Coronary artery (tissue), 2 donors: ENCODE measurements around the gene ANXA5.

ENCODE experiments used
- DNase-seq: peaks from one replicate; pipeline ENCODE4 v3.0.0-alpha.2; 2017; ENCODE audit warnings: low spot score
- H3K27ac ChIP-seq, 2 donors: fragments of 200-600 bp; sonication (generic); one replicate each; pipeline ENCODE4 v1.5.1; 2016 to 2019
- H3K4me3 ChIP-seq: fragments of 200-600 bp; sonication (generic); 2 replicates; pipeline ENCODE4 v1.5.1; 2016; ENCODE audit warnings: mild to moderate bottlenecking, moderate library complexity
- TF ChIP-seq, protein P1 (sequence below): fragments of 200-600 bp; sonication (generic); IDR thresholded peaks from one replicate; pipeline ENCODE4 v1.5.1; 2019; ENCODE audit warnings: antibody characterized with exemption

Gene ANXA5

DNA sequence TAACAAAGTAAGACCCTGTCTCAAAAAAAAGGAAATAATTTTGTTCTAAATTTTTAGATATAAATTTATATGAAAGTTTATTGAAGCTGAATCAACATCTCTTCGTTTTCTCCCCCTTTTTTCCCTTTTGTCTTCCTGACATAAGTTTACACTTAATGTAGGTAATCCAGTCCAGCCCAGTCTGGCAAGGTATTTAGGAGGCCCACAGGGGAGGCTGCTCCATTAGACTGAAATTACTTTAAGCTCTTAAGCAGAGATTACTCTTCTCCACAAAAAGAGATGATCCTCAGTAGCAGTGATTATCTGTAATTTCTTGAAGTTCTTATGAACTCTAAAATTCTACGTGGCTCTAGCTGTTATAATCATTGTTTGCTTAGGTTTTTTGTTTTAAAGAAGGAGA, 46.0 kb downstream of the ANXA5 start:
- TF ChIP-seq, protein P1, sequence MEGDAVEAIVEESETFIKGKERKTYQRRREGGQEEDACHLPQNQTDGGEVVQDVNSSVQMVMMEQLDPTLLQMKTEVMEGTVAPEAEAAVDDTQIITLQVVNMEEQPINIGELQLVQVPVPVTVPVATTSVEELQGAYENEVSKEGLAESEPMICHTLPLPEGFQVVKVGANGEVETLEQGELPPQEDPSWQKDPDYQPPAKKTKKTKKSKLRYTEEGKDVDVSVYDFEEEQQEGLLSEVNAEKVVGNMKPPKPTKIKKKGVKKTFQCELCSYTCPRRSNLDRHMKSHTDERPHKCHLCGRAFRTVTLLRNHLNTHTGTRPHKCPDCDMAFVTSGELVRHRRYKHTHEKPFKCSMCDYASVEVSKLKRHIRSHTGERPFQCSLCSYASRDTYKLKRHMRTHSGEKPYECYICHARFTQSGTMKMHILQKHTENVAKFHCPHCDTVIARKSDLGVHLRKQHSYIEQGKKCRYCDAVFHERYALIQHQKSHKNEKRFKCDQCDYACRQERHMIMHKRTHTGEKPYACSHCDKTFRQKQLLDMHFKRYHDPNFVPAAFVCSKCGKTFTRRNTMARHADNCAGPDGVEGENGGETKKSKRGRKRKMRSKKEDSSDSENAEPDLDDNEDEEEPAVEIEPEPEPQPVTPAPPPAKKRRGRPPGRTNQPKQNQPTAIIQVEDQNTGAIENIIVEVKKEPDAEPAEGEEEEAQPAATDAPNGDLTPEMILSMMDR, result no peak
- no peak for DNase-seq
- no peak overlapping the region for H3K27ac ChIP-seq
- H3K4me3 ChIP-seq, result no peak overlapping the region

DNA sequence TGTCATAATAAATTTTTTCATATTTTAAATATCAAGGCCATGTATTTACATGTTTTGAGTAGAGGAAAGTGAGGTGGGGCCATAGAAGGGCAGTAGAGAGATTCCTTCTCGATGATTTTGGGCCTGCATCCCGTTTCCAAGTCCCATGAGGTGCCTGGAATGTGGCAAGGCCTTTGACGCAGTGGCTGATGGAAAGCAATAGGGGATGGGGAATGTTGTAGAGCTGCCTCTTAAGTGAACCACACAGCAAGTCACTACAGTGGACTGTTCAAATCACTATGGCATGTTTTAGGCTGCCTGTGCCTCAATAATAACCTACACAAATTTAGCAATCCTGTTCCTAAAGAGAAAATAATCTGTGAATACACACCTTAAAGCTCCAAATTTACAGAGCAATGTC, 48.3 kb downstream of the ANXA5 start:
- no peak overlapping the region for H3K4me3 ChIP-seq
- H3K27ac ChIP-seq, result no peak overlapping the region
- TF ChIP-seq, protein P1, result no peak
- DNase-seq, result peak; percentile 73

DNA sequence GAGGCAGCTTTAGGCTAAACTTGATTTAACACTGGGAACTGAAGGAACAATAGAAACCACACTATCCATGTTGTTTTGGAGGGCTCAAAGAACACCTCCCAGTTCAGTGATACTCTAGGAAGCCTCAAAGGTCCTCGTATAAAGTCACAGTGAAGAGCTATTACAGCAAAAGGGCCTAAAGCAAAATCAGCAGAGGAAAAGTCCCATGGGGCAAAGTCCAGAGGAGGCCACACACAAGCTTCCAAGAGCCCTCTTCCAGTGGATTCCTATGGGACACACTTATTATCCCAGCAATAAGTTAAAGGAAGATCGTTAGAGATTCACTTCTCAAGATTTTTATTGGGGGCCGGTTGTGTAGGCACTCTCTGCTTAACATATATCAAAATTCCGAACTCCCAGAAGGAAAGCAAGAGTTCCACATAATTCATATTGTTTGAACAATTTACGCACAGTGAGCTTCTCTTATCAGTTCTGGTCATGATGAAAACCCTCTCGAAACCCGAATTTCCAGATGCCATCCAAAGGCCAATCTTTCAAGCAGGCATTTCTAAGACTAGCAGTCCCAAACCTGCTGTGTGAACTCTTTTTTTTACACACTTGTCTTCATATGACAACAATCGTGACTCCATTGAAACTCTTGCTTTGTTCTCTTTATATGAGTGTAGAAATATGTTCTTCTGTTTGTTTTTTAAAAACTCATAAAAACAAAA, 53.7 kb downstream of the ANXA5 start:
- DNase-seq, result no peak
- TF ChIP-seq, protein P1, result no peak
- no peak overlapping the region for H3K27ac ChIP-seq
- H3K4me3 ChIP-seq, result no peak overlapping the region

DNA sequence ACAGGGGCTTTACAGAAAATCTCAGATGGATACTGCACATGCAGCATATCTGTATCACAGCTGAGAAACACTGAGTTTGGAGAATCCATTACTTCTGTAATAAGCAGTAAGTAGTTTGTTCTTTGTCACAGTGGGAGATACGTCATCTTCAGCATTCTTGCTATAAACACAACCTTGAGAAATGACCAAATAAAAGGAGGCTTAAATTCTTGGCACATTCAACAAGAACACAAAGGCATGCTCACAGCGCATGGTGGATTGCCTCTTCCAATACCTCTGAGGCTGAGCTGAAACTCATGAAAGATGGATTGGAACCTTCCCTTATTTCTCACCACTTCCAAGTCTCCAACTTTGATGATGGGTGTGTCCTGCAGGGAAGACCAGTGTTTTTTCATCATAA, 54.5 kb downstream of the ANXA5 start:
- DNase-seq, result no peak
- H3K4me3 ChIP-seq, result no peak overlapping the region
- TF ChIP-seq, protein P1, result no peak
- no peak overlapping the region for H3K27ac ChIP-seq

DNA sequence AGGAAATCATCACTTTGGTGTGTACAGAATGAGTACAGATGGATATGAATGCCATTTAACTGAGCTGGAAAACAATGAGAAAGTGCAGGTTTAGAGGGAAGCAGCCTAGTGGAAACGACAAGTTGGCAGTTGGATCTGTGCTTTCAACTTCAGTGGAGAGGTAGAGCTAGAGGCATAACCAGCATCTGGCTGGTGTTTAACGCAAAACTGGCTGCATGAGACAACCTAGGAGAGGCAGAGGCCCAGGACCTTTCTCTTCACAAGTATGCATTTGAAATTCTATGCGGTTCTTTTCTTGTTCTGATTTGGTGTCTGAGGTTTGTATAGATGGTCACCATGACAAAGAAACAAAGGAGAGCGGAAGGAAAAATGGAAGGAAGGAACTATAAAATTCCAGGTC, 63.1 kb downstream of the ANXA5 start:
- DNase-seq, result no peak
- no peak overlapping the region for H3K4me3 ChIP-seq
- TF ChIP-seq, protein P1, result no peak
- H3K27ac ChIP-seq, result no peak overlapping the region

DNA sequence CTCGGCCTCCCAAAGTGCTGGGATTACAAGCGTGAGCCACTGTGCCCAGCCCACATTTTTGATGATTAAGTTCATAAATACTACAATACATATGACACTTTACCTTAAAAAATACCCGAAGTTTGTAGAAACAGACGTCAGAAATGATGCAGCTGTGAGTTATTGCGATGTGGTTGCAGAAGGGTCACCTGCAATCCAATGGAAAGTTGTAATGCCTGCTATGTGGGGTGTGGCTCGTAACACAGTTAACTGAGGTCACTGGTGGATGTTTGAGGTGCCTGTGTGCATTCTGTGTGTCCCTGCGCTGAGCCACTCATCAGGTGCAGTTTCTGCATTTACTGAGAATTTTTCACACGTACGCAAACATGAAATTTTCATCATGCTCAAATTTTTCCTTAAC, 64.1 kb downstream of the ANXA5 start:
- Histone ChIP-seq H3K27ac (no peak overlapping the region), H3K4me3 (no peak overlapping the region)
- TF ChIP-seq, protein P1, result no peak
- no peak for DNase-seq
